Smooth muscle cell (in vitro differentiated cells): ENCODE data around the gene CDC14A. TPM values are rescaled to one million over a fixed set of nuclear protein-coding genes. Genes with fewer than 3 reads are reported as not detected.

Experiments
- DNase-seq: peaks from one replicate; lab custom pipeline; 2025; ENCODE audit not compliant: unreplicated experiment; lab: John Stamatoyannopoulos, UW
- H2AFZ ChIP-seq: fragments of 200-600 bp; sonication (generic); 2 replicates; pipeline ENCODE4 v1.6.0; 2016; ENCODE audit warnings: antibody characterized with exemption, low read depth, mild to moderate bottlenecking
- H3F3A ChIP-seq: fragments of 200-600 bp; sonication (generic); 2 replicates; pipeline ENCODE4 v1.6.0; 2017; ENCODE audit warnings: antibody characterized with exemption, low read depth
- H3K27ac ChIP-seq: fragments of 200-600 bp; sonication (generic); 2 replicates; pipeline ENCODE4 v1.5.1; 2016; ENCODE audit warnings: low read depth, mild to moderate bottlenecking
- H3K27me3 ChIP-seq: fragments of 200-600 bp; sonication (generic); 2 replicates; pipeline ENCODE4 v1.6.1; 2016; ENCODE audit warnings: low read depth, mild to moderate bottlenecking
- H3K36me3 ChIP-seq: fragments of 200-600 bp; sonication (generic); 2 replicates; pipeline ENCODE4 v1.5.1; 2016; ENCODE audit warnings: low read depth
- H3K4me1 ChIP-seq: fragments of 200-600 bp; sonication (generic); 2 replicates; pipeline ENCODE4 v1.5.1; 2016; ENCODE audit warnings: low read depth
- H3K4me2 ChIP-seq: fragments of 200-600 bp; sonication (generic); 2 replicates; pipeline ENCODE4 v1.6.0; 2016; ENCODE audit warnings: mild to moderate bottlenecking
- H3K4me3 ChIP-seq: fragments of 200-600 bp; sonication (generic); 2 replicates; pipeline ENCODE4 v1.5.1; 2016; ENCODE audit warnings: mild to moderate bottlenecking
- H3K79me2 ChIP-seq: fragments of 200-600 bp; sonication (generic); 2 replicates; pipeline ENCODE4 v1.6.0; 2016; ENCODE audit warnings: low read depth, mild to moderate bottlenecking
- H3K9ac ChIP-seq: fragments of 200-600 bp; sonication (generic); 2 replicates; pipeline ENCODE4 v1.6.0; 2016; ENCODE audit warnings: low read depth
- H3K9me3 ChIP-seq: fragments of 200-600 bp; sonication (generic); replicated peaks from 2 replicates; pipeline ENCODE4 v1.5.1; 2016; ENCODE audit warnings: low read depth
- H4K20me1 ChIP-seq: fragments of 200-600 bp; sonication (generic); 2 replicates; pipeline ENCODE4 v1.6.0; 2016; ENCODE audit warnings: low read depth
- CTCF ChIP-seq: fragments of 200-600 bp; sonication (generic); IDR thresholded peaks from 2 replicates; pipeline ENCODE4 v1.5.1; 2017; ENCODE audit warnings: borderline replicate concordance, mild to moderate bottlenecking, antibody characterized with exemption; ENCODE audit not compliant: insufficient read depth, poor library complexity, severe bottlenecking
- WGBS: methylation state at CpG from one replicate; pipeline ENCODE4 v1.1.7; 2016; ENCODE audit warnings: low lambda C conversion rate; 5-methylcytosine and 5-hydroxymethylcytosine counted together
- polyA plus RNA-seq: library from polyadenylated mRNA; unstranded; fragments of >200 nt; fragmentation: Nextera tagmentation; extraction: Ambion mirVana; gene quantifications from 2 replicates; pipeline ENCODE4 v1.2.1, GENCODE V29; 2016
- total RNA-seq: library from RNA; depleted of rRNA; stranded (reverse); fragments of >200 nt; gene quantifications from 2 replicates; pipeline ENCODE4 v1.2.3, GENCODE V29; 2014

The CDC14A gene
- total and polyA plus RNA-seq, 2 experiments from 2014 or later, result 2.8 to 15.9 TPM

GRCh38 chr1:100395913-100396312 lies 43.6 kb downstream of the CDC14A start:
- WGBS, result 40% methylated on average over 5 of the region's 5 CpGs
- no peaks in the 10 kb centered on the region for H3K9me3 ChIP-seq
- no peak overlapping the region for H3K9ac ChIP-seq
- H3K36me3 ChIP-seq, result no peaks in the 10 kb centered on the region
- no peaks in the 10 kb centered on the region for H4K20me1 ChIP-seq
- H3K4me2 ChIP-seq, result no peak overlapping the region
- DNase-seq, result no peak
- H3K4me3 ChIP-seq, result no peak overlapping the region
- no peak overlapping the region for H3K27ac ChIP-seq
- no peaks in the 10 kb centered on the region for H3F3A ChIP-seq
- no peak overlapping the region for H2AFZ ChIP-seq
- no peaks in the 10 kb centered on the region for H3K27me3 ChIP-seq
- peaks cover 5% of the 10 kb centered on the region for H3K4me1 ChIP-seq
- TF ChIP-seq CTCF, result no peak
- peaks cover 10% of the 10 kb centered on the region for H3K79me2 ChIP-seq

- Histone ChIP-seq H3K27me3 (no peaks in the 10 kb centered on the region), H3K4me2 (no peak overlapping the region), H2AFZ (no peak overlapping the region), H3K4me1 (peaks cover 5% of the 10 kb centered on the region), H3K4me3 (no peak overlapping the region), H3K27ac (no peak overlapping the region), H3K36me3 (no peaks in the 10 kb centered on the region), H4K20me1 (no peaks in the 10 kb centered on the region), H3K9me3 (no peaks in the 10 kb centered on the region), H3K9ac (no peak overlapping the region), H3F3A (no peaks in the 10 kb centered on the region), H3K79me2 (peaks cover 10% of the 10 kb centered on the region)
- TF ChIP-seq CTCF, result no peak
- DNase-seq, result no peak
- 96% methylated on average over 3 of the region's 3 CpGs for WGBS
Measured at GRCh38 chr1:100396651-100397050, 44.3 kb downstream of the CDC14A start.

GRCh38 chr1:100397681-100398080 lies 45.4 kb downstream of the CDC14A start:
- H4K20me1 ChIP-seq, result no peaks in the 10 kb centered on the region
- no peaks in the 10 kb centered on the region for H3K36me3 ChIP-seq
- peaks cover 10% of the 10 kb centered on the region for H3K79me2 ChIP-seq
- H3K4me1 ChIP-seq, result peaks cover 5% of the 10 kb centered on the region
- H3F3A ChIP-seq, result no peaks in the 10 kb centered on the region
- no peak overlapping the region for H2AFZ ChIP-seq
- peak overlapping the region; percentile 9 for H3K4me2 ChIP-seq
- H3K27me3 ChIP-seq, result no peaks in the 10 kb centered on the region
- no peak overlapping the region for H3K4me3 ChIP-seq
- no peak for DNase-seq
- H3K9me3 ChIP-seq, result no peaks in the 10 kb centered on the region
- no peak for TF ChIP-seq CTCF
- no peak overlapping the region for H3K9ac ChIP-seq
- peak overlapping the region; percentile 73 for H3K27ac ChIP-seq

GRCh38 chr1:100398648-100399047 lies 46.3 kb downstream of the CDC14A start:
- Histone ChIP-seq H3K79me2 (peaks cover 10% of the 10 kb centered on the region), H3K4me2 (no peak overlapping the region), H3K4me1 (peaks cover 5% of the 10 kb centered on the region), H3F3A (no peaks in the 10 kb centered on the region), H4K20me1 (no peaks in the 10 kb centered on the region), H3K36me3 (no peaks in the 10 kb centered on the region), H3K9ac (peak overlapping the region; percentile 8), H3K9me3 (no peaks in the 10 kb centered on the region), H3K27me3 (no peaks in the 10 kb centered on the region), H3K4me3 (no peak overlapping the region), H3K27ac (peak overlapping the region; percentile 73), H2AFZ (no peak overlapping the region)
- TF ChIP-seq CTCF, result no peak
- WGBS, result 89% methylated on average over 2 of the region's 2 CpGs
- no peak for DNase-seq
